HG02870 (cell line): Measurements from ENCODE around the gene PCGF1.
A peak's percentile ranks its signal among the peaks of the same experiment; 100 is the strongest.

ENCODE experiments used
- ATAC-seq: cut with Tn5 transposase; IDR thresholded peaks from one replicate; pipeline ENCODE4 v1.9.1; 2021; ENCODE audit warnings: mild to moderate bottlenecking, moderate library complexity; ENCODE audit not compliant: unreplicated experiment

The PCGF1 gene

GRCh38 chr2:74515981-74516633, 8.6 kb upstream of the PCGF1 start:
- ATAC-seq: no peak

- ATAC-seq: no peak
Observed at GRCh38 chr2:74515271-74515980, 7.9 kb upstream of the PCGF1 start.

- no peak for ATAC-seq
Observed at GRCh38 chr2:74514368-74515270, 7.1 kb upstream of the PCGF1 start, which contains the start of gene TLX2. Gene TLX2 (plus strand): TSS chr2:74514450. CDS start chr2:74514807, 357 bp downstream.

GRCh38 chr2:74513605-74514367, 6.3 kb upstream of the PCGF1 start:
- no peak for ATAC-seq

GRCh38 chr2:74512744-74513604, 5.5 kb upstream of the PCGF1 start:
- ATAC-seq: no peak

- ATAC-seq: no peak
Observed at GRCh38 chr2:74511104-74511989, 3.9 kb upstream of the PCGF1 start.

- ATAC-seq: no peak
Observed at GRCh38 chr2:74510272-74510671, 2.8 kb upstream of the PCGF1 start.

- ATAC-seq: peak; percentile 3
Observed at GRCh38 chr2:74507926-74508520, 528 bp upstream of the PCGF1 start.

- no peak for ATAC-seq
Observed at GRCh38 chr2:74505448-74506246, 1.8 kb downstream of the PCGF1 start.

GRCh38 chr2:74504591-74504990, 2.9 kb downstream of the PCGF1 start:
- ATAC-seq: no peak

- ATAC-seq: no peak
Observed at GRCh38 chr2:74503506-74504475, 3.7 kb downstream of the PCGF1 start.

- peak; percentile 28 for ATAC-seq
Observed at GRCh38 chr2:74502720-74503505, 4.6 kb downstream of the PCGF1 start.

GRCh38 chr2:74502147-74502719, 5.3 kb downstream of the PCGF1 start:
- no peak for ATAC-seq

- ATAC-seq: no peak
Observed at GRCh38 chr2:74501335-74502071, 6.0 kb downstream of the PCGF1 start.

- ATAC-seq: no peak
Observed at GRCh38 chr2:74500578-74500946, 6.9 kb downstream of the PCGF1 start.
